ENCODE data around the gene BUB3.

Gene BUB3

GRCh38 chr10:123204127-123204461 lies 49.9 kb downstream of the BUB3 start:
- DNase-seq (ENCODE audit: low read depth) = no peak

GRCh38 chr10:123205041-123205440 lies 50.8 kb downstream of the BUB3 start:
- DNase-seq (ENCODE audit: low read depth) = no peak

- DNase-seq (ENCODE audit: low read depth) = no peak
These were observed 57.9 kb downstream of the BUB3 start for GRCh38 chr10:123212063-123212462.

GRCh38 chr10:123212640-123213039 lies 58.4 kb downstream of the BUB3 start:
- no peak for DNase-seq (ENCODE audit: low read depth)

GRCh38 chr10:123213192-123213591 lies 59.0 kb downstream of the BUB3 start:
- DNase-seq (ENCODE audit: low read depth) = no peak
